H1 (cell line): ENCODE measurements around the gene BNC2.

ENCODE experiments used
- CBX8 ChIP-seq: fragments of 300-800, 300-1000 bp; sonication (generic); IDR thresholded peaks from 2 replicates; pipeline ENCODE4 v1.7.1; 2016; ENCODE audit warnings: low read depth, low read length, borderline replicate concordance
- TF ChIP-seq, protein P1 (sequence below): fragments of 300-600 bp; sonication (generic); IDR thresholded peaks from 2 replicates; pipeline ENCODE4 v1.7.1; 2012; ENCODE audit warnings: low read length, moderate library complexity, mild to moderate bottlenecking, inconsistent platforms; ENCODE audit not compliant: insufficient replicate concordance
- TF ChIP-seq, protein P2 (sequence below): IDR thresholded peaks from 2 replicates; pipeline ENCODE4 v1.6.1; 2012; ENCODE audit warnings: inconsistent platforms

DNA sequence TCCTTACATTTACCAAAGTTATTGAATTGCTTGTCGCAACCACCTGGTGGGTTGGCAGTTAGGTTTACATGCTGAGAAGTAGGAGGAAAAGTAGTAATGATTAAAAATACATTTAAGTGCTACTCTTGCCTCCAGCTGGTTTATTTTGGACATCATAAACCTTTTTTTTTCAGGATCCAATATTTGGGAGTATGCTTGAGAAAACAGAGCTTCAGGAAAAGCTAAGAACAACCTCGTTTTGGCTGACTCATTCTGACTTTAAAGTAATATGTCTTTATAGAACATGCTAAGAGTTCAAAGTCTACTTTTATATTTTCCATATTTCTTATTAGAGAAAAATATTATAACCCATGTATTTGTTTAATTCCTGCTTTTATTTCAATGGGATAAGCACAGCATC lies 41.7 kb upstream of the BNC2 start:
- no peak for TF ChIP-seq CBX8
- TF ChIP-seq, protein P1, sequence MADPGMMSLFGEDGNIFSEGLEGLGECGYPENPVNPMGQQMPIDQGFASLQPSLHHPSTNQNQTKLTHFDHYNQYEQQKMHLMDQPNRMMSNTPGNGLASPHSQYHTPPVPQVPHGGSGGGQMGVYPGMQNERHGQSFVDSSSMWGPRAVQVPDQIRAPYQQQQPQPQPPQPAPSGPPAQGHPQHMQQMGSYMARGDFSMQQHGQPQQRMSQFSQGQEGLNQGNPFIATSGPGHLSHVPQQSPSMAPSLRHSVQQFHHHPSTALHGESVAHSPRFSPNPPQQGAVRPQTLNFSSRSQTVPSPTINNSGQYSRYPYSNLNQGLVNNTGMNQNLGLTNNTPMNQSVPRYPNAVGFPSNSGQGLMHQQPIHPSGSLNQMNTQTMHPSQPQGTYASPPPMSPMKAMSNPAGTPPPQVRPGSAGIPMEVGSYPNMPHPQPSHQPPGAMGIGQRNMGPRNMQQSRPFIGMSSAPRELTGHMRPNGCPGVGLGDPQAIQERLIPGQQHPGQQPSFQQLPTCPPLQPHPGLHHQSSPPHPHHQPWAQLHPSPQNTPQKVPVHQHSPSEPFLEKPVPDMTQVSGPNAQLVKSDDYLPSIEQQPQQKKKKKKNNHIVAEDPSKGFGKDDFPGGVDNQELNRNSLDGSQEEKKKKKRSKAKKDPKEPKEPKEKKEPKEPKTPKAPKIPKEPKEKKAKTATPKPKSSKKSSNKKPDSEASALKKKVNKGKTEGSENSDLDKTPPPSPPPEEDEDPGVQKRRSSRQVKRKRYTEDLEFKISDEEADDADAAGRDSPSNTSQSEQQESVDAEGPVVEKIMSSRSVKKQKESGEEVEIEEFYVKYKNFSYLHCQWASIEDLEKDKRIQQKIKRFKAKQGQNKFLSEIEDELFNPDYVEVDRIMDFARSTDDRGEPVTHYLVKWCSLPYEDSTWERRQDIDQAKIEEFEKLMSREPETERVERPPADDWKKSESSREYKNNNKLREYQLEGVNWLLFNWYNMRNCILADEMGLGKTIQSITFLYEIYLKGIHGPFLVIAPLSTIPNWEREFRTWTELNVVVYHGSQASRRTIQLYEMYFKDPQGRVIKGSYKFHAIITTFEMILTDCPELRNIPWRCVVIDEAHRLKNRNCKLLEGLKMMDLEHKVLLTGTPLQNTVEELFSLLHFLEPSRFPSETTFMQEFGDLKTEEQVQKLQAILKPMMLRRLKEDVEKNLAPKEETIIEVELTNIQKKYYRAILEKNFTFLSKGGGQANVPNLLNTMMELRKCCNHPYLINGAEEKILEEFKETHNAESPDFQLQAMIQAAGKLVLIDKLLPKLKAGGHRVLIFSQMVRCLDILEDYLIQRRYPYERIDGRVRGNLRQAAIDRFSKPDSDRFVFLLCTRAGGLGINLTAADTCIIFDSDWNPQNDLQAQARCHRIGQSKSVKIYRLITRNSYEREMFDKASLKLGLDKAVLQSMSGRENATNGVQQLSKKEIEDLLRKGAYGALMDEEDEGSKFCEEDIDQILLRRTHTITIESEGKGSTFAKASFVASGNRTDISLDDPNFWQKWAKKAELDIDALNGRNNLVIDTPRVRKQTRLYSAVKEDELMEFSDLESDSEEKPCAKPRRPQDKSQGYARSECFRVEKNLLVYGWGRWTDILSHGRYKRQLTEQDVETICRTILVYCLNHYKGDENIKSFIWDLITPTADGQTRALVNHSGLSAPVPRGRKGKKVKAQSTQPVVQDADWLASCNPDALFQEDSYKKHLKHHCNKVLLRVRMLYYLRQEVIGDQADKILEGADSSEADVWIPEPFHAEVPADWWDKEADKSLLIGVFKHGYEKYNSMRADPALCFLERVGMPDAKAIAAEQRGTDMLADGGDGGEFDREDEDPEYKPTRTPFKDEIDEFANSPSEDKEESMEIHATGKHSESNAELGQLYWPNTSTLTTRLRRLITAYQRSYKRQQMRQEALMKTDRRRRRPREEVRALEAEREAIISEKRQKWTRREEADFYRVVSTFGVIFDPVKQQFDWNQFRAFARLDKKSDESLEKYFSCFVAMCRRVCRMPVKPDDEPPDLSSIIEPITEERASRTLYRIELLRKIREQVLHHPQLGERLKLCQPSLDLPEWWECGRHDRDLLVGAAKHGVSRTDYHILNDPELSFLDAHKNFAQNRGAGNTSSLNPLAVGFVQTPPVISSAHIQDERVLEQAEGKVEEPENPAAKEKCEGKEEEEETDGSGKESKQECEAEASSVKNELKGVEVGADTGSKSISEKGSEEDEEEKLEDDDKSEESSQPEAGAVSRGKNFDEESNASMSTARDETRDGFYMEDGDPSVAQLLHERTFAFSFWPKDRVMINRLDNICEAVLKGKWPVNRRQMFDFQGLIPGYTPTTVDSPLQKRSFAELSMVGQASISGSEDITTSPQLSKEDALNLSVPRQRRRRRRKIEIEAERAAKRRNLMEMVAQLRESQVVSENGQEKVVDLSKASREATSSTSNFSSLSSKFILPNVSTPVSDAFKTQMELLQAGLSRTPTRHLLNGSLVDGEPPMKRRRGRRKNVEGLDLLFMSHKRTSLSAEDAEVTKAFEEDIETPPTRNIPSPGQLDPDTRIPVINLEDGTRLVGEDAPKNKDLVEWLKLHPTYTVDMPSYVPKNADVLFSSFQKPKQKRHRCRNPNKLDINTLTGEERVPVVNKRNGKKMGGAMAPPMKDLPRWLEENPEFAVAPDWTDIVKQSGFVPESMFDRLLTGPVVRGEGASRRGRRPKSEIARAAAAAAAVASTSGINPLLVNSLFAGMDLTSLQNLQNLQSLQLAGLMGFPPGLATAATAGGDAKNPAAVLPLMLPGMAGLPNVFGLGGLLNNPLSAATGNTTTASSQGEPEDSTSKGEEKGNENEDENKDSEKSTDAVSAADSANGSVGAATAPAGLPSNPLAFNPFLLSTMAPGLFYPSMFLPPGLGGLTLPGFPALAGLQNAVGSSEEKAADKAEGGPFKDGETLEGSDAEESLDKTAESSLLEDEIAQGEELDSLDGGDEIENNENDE: no peak
- TF ChIP-seq, protein P2, sequence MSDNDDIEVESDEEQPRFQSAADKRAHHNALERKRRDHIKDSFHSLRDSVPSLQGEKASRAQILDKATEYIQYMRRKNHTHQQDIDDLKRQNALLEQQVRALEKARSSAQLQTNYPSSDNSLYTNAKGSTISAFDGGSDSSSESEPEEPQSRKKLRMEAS: no peak
